Hepatocyte (in vitro differentiated cells): Measurements from ENCODE around the gene C6orf132. TPM values are rescaled to one million over a fixed set of nuclear protein-coding genes. Genes with fewer than 3 reads are reported as not detected.

Source experiments
- DNase-seq: peaks from one replicate; pipeline ENCODE4 v3.0.0-alpha.2; 2016; ENCODE audit warnings: low spot score
- H2AFZ ChIP-seq: fragments of 200-600 bp; sonication (generic); 2 replicates; pipeline ENCODE4 v1.6.0; 2016; ENCODE audit warnings: antibody characterized with exemption, mild to moderate bottlenecking
- H3K27ac ChIP-seq: fragments of 200-600 bp; sonication (generic); 2 replicates; pipeline ENCODE4 v1.5.1; 2016; ENCODE audit warnings: mild to moderate bottlenecking
- H3K27me3 ChIP-seq: fragments of 200-600 bp; sonication (generic); 2 replicates; pipeline ENCODE4 v1.6.1; 2016
- H3K36me3 ChIP-seq: fragments of 200-600 bp; sonication (generic); replicated peaks from 2 replicates; pipeline ENCODE4 v1.5.1; 2016; ENCODE audit warnings: low read depth; ENCODE audit not compliant: insufficient read depth
- H3K4me1 ChIP-seq: fragments of 200-600 bp; sonication (generic); 2 replicates; pipeline ENCODE4 v1.5.1; 2016; ENCODE audit warnings: mild to moderate bottlenecking, moderate library complexity; ENCODE audit not compliant: insufficient read depth
- H3K4me2 ChIP-seq: fragments of 200-600 bp; sonication (generic); 2 replicates; pipeline ENCODE4 v1.6.0; 2016
- H3K4me3 ChIP-seq: fragments of 200-600 bp; sonication (generic); 2 replicates; pipeline ENCODE4 v1.5.1; 2016; ENCODE audit warnings: mild to moderate bottlenecking
- H3K79me2 ChIP-seq: fragments of 200-600 bp; sonication (generic); 2 replicates; pipeline ENCODE4 v1.6.0; 2017; ENCODE audit warnings: mild to moderate bottlenecking
- H3K9me2 ChIP-seq: fragments of 200-600 bp; sonication (generic); replicated peaks from 2 replicates; pipeline ENCODE4 v1.6.0; 2017; ENCODE audit warnings: mild to moderate bottlenecking; ENCODE audit not compliant: insufficient read depth
- H3K9me3 ChIP-seq: fragments of 200-600 bp; sonication (generic); 2 replicates; pipeline ENCODE4 v1.5.1; 2016; ENCODE audit warnings: low read depth, mild to moderate bottlenecking
- H4K20me1 ChIP-seq: fragments of 200-600 bp; sonication (generic); 2 replicates; pipeline ENCODE4 v1.6.0; 2016; ENCODE audit warnings: mild to moderate bottlenecking; ENCODE audit not compliant: insufficient read depth, poor library complexity, severe bottlenecking
- EZH2 ChIP-seq: fragments of 200-600 bp; sonication (generic); IDR thresholded peaks from 2 replicates; pipeline ENCODE4 v1.6.1; 2016; ENCODE audit warnings: antibody characterized with exemption, mild to moderate bottlenecking, borderline replicate concordance
- EZH2phosphoT487 ChIP-seq: fragments of 200-600 bp; sonication (generic); IDR thresholded peaks from one replicate; pipeline ENCODE4 v1.6.1; 2018; ENCODE audit warnings: antibody characterized with exemption, mild to moderate bottlenecking, low read depth, moderate library complexity; ENCODE audit not compliant: unreplicated experiment, severe bottlenecking
- WGBS: methylation state at CpG from one replicate; pipeline ENCODE4 v1.1.6; 2016; ENCODE audit warnings: low lambda C conversion rate; ENCODE audit errors: missing lambda C conversion rate; 5-methylcytosine and 5-hydroxymethylcytosine counted together
- polyA plus RNA-seq: library from polyadenylated mRNA; unstranded; fragments of >200 nt; fragmentation: Nextera tagmentation; extraction: Ambion mirVana; gene quantifications from 2 replicates; pipeline ENCODE4 v1.2.1, GENCODE V29; 2016
- total RNA-seq: library from RNA; depleted of rRNA; stranded (reverse); fragments of >200 nt; gene quantifications from 2 replicates; pipeline ENCODE4 v1.2.3, GENCODE V29; 2014
- TF ChIP-seq, protein P1 (sequence below): fragments of 200-600 bp; sonication (generic); IDR thresholded peaks from 2 replicates; pipeline ENCODE4 v1.5.1; 2016; ENCODE audit warnings: antibody characterized with exemption, mild to moderate bottlenecking; ENCODE audit not compliant: poor library complexity

Gene C6orf132
- total and polyA plus RNA-seq, 2 experiments from 2014 or later, result 10.5 to 12.5 TPM

DNA sequence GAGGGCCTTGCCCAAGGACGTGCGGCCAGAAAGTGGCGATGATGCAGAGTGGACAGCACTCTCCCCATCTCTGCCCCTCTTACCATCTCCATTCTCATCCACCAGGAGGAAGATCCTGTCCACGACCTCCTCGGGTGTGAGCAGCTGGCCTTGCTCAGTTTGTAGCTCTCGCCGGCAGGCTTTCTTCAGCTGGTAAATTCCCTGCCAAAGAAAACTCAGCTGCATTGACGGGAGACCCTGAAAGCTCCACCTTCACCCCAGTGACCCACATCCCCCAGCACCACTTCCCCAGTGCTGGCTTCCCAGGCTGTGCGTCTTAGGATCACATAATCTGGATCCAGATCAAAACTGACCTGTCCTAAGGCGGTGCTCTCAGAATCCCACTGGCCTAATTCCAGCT lies 43.2 kb upstream of the C6orf132 start:
- no peak for DNase-seq

DNA sequence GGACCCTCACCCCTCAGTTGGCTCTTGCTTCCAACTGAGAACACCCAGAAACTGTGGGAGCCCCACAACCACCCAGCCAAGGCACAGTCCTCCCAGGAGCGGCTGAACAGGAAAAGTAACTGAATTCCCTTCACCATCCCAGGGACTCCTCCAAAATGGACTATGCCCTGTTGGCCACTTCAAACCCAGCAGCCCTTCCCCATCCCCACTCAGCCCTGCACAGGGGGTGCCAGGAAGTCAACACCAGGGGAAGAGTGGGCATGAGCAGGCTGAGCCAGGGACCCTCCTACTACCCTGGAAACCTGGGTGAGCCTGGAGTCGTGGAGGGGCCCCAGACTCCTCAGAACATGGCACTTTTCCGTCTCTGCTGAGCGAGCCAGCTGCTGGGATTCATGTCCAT lies 42.1 kb upstream of the C6orf132 start:
- H3K27me3 ChIP-seq, result no peaks in the 10 kb centered on the region
- H3K4me2 ChIP-seq, result no peak overlapping the region
- H2AFZ ChIP-seq, result no peak overlapping the region
- H4K20me1 ChIP-seq, result no peaks in the 10 kb centered on the region
- no peaks in the 10 kb centered on the region for H3K9me3 ChIP-seq
- H3K36me3 ChIP-seq, result no peaks in the 10 kb centered on the region
- TF ChIP-seq EZH2 (no peak), EZH2phosphoT487 (no peak)
- TF ChIP-seq, protein P1, sequence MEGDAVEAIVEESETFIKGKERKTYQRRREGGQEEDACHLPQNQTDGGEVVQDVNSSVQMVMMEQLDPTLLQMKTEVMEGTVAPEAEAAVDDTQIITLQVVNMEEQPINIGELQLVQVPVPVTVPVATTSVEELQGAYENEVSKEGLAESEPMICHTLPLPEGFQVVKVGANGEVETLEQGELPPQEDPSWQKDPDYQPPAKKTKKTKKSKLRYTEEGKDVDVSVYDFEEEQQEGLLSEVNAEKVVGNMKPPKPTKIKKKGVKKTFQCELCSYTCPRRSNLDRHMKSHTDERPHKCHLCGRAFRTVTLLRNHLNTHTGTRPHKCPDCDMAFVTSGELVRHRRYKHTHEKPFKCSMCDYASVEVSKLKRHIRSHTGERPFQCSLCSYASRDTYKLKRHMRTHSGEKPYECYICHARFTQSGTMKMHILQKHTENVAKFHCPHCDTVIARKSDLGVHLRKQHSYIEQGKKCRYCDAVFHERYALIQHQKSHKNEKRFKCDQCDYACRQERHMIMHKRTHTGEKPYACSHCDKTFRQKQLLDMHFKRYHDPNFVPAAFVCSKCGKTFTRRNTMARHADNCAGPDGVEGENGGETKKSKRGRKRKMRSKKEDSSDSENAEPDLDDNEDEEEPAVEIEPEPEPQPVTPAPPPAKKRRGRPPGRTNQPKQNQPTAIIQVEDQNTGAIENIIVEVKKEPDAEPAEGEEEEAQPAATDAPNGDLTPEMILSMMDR, result no peak
- H3K4me1 ChIP-seq, result no peaks in the 10 kb centered on the region
- H3K4me3 ChIP-seq, result no peak overlapping the region
- WGBS, result 97% methylated on average over 4 of the region's 4 CpGs
- no peaks in the 10 kb centered on the region for H3K9me2 ChIP-seq
- H3K27ac ChIP-seq, result no peak overlapping the region
- DNase-seq, result no peak
- no peaks in the 10 kb centered on the region for H3K79me2 ChIP-seq

More for the DNA sequence above, 43.2 kb upstream of the C6orf132 start:
- Histone ChIP-seq H3K4me2 (no peak overlapping the region), H3K9me2 (no peaks in the 10 kb centered on the region), H3K27ac (no peak overlapping the region), H3K4me3 (no peak overlapping the region), H3K9me3 (no peaks in the 10 kb centered on the region), H3K4me1 (no peaks in the 10 kb centered on the region), H3K27me3 (no peaks in the 10 kb centered on the region), H3K36me3 (no peaks in the 10 kb centered on the region), H4K20me1 (no peaks in the 10 kb centered on the region), H3K79me2 (no peaks in the 10 kb centered on the region), H2AFZ (no peak overlapping the region)
- WGBS, result 81% methylated on average over 10 of the region's 10 CpGs
- no peak for TF ChIP-seq EZH2
- no peak for TF ChIP-seq EZH2phosphoT487
- TF ChIP-seq, protein P1, result no peak

- Histone ChIP-seq H3K27ac (no peak overlapping the region), H3K4me3 (no peak overlapping the region), H4K20me1 (no peaks in the 10 kb centered on the region), H3K79me2 (no peaks in the 10 kb centered on the region), H3K9me3 (no peaks in the 10 kb centered on the region), H3K36me3 (no peaks in the 10 kb centered on the region), H3K4me1 (no peaks in the 10 kb centered on the region), H3K27me3 (no peaks in the 10 kb centered on the region), H3K4me2 (no peak overlapping the region), H2AFZ (no peak overlapping the region), H3K9me2 (no peaks in the 10 kb centered on the region)
- DNase-seq, result no peak
- WGBS, result 90% methylated on average over 5 of the region's 5 CpGs
- TF ChIP-seq EZH2phosphoT487 (no peak), EZH2 (no peak)
- TF ChIP-seq, protein P1, result no peak
Measured at GRCh38 chr6:42182101-42182500, 39.7 kb upstream of the C6orf132 start.

GRCh38 chr6:42179945-42180313 lies 37.5 kb upstream of the C6orf132 start:
- no peaks in the 10 kb centered on the region for H3K27me3 ChIP-seq
- TF ChIP-seq, protein P1, result no peak
- TF ChIP-seq EZH2, result no peak
- no peak for TF ChIP-seq EZH2phosphoT487

More at GRCh38 chr6:42179945-42180313, 37.5 kb upstream of the C6orf132 start:
- H3K27ac ChIP-seq, result no peak overlapping the region
- no peaks in the 10 kb centered on the region for H3K9me2 ChIP-seq
- no peak overlapping the region for H3K4me3 ChIP-seq
- H2AFZ ChIP-seq, result no peak overlapping the region
- H3K79me2 ChIP-seq, result no peaks in the 10 kb centered on the region
- H3K9me3 ChIP-seq, result no peaks in the 10 kb centered on the region
- WGBS, result 67% methylated on average over 3 of the region's 3 CpGs
- H3K4me2 ChIP-seq, result no peak overlapping the region
- no peaks in the 10 kb centered on the region for H4K20me1 ChIP-seq
- no peaks in the 10 kb centered on the region for H3K36me3 ChIP-seq
- DNase-seq, result no peak
- no peaks in the 10 kb centered on the region for H3K4me1 ChIP-seq
